Esophagus squamous epithelium (tissue), 4 donors: ENCODE measurements around the gene TNFRSF12A.

Source experiments
- POLR2A ChIP-seq, 4 donors: fragments of 450-650 bp; IDR thresholded peaks; one replicate each; pipeline ENCODE4 v1.6.1; 2017; ENCODE audit warnings: antibody characterized with exemption in 4 of 4, mild to moderate bottlenecking in 4 of 4, moderate library complexity in 3 of 4
- TF ChIP-seq, protein P1 (sequence below), 6 experiments: fragments of 450-650 bp in 4 of 6; fragments of 200-600 bp in 2 of 6; sonication (generic) in 2 of 6; IDR thresholded peaks; one replicate each; pipeline ENCODE4 v1.5.1; 2016 to 2019; ENCODE audit warnings: antibody characterized with exemption in 6 of 6, mild to moderate bottlenecking in 4 of 6, moderate library complexity in 4 of 6

- TF ChIP-seq, protein P1, sequence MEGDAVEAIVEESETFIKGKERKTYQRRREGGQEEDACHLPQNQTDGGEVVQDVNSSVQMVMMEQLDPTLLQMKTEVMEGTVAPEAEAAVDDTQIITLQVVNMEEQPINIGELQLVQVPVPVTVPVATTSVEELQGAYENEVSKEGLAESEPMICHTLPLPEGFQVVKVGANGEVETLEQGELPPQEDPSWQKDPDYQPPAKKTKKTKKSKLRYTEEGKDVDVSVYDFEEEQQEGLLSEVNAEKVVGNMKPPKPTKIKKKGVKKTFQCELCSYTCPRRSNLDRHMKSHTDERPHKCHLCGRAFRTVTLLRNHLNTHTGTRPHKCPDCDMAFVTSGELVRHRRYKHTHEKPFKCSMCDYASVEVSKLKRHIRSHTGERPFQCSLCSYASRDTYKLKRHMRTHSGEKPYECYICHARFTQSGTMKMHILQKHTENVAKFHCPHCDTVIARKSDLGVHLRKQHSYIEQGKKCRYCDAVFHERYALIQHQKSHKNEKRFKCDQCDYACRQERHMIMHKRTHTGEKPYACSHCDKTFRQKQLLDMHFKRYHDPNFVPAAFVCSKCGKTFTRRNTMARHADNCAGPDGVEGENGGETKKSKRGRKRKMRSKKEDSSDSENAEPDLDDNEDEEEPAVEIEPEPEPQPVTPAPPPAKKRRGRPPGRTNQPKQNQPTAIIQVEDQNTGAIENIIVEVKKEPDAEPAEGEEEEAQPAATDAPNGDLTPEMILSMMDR (IDR thresholded peaks at IDR 0.05), result no peak
- no peak for TF ChIP-seq POLR2A (IDR thresholded peaks at IDR 0.05)
Measured at GRCh38 chr16:2991566-2992261, 28.5 kb upstream of the TNFRSF12A start.
